NCI-H187 treated with DMSO at 0.1 percent for 48 hours (cell line): ENCODE data around the gene ADARB2.
"Not testable (repeated sequence)": the region's sequence is repeated elsewhere in the genome, so short reads cannot be mapped to it uniquely, and the experiment has no call there.

Source experiments
- DNase-seq: peaks from one replicate; lab custom pipeline; 2025; lab: John Stamatoyannopoulos, UW

The ADARB2 gene

GRCh38 chr10:1367938-1368841 is 369.1 kb downstream of the ADARB2 start:
- DNase-seq: no peak

GRCh38 chr10:1366811-1367425 is 370.4 kb downstream of the ADARB2 start:
- DNase-seq: no peak

DNA sequence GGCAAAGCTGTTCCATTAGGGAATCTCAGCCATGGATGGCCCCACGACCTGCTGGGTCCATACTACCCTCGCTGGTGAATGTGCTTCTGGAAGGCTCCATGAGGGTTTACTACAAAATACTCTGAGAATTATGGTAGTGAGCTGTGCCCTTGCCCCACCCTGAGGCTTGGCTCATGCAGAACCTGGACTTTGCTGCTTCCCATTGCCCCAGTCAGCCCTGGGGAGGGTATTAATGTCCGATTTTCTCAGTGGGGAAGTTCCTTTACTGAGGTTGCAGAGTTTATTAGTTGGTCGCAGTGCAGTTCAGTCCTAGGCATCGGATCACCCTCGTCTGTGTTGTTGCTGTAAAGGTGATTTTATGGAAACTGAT is 371.0 kb downstream of the ADARB2 start:
- DNase-seq: no peak

DNA sequence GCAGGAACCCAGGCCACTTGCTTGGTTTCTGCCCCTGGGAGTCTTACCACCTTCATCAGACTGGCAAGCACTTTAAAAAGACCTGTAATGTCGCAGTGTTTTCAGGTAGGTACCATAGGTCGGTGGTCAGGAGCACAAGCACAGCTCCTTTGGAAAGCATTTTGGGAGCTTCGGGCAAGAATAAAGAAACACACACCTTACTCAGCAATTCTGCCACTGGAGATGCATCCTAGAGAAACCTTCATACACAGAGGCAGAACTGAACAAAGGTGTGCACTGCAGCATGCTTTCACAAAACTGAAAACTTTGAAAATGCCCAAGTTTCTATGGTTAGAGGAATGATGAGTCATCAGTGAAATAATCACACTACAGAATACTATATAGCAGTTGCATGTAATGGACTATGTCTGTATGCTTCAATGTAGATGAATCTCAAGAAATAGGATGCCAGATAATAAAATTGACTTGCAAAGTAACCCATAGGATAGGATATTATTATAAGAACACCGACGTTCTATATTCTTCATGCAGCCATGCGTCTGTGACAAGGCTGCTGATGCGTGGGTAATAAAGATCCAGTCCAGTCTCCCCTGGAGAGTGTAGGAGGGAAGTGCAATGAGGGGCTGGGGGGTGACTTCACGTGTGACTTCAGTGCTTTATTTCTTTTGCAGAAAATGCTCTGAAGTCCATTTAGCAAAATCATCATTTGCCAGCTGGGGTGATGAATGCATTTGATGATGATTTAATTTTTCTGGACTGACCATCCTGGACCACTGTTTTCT is 371.6 kb downstream of the ADARB2 start:
- DNase-seq: no peak

GRCh38 chr10:1364151-1364910 is 373.0 kb downstream of the ADARB2 start:
- DNase-seq: no peak

GRCh38 chr10:1363446-1364121 is 373.7 kb downstream of the ADARB2 start:
- no peak for DNase-seq

DNA sequence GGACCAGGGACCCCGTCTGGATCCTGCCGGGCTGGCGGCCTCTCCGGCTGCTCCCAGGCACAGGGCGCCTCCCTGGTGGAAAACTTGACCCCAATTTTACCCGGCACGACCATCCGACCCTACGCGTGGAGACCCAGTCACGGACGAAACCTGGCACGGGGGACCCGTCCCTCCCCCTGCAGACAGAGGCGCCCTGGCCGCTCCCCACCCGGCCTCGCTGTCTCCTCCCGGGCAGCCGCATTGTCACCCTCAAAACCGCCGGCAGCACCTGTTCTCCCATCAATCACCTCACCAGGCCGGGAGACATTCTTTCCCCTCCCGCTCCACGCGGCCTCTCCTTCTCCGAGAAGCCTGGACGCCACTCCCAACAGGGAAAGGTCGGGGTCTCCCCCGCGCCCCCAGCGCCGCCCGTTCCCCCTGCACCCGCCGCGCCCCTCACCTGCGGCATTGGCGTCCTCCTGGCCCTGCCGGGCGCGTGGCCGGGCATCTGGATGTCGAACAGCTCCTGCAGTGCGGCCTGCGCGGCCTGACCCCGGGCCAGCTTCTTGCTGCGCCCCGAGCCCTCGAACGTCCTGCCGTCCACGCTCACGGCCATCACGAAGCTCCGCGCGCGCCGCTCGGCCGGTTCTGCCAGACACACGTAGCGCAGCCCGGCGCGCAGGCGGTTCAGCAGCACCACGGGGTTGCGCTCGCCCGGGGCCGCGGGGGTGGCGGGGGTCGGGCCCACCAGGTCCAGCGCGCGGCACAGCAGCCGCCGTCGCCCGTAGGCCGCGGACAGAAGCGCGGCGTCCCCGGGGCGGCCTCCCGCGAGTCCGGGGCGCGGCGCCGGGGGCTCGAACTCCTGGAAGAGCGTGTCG is 374.5 kb downstream of the ADARB2 start:
- no peak for DNase-seq

DNA sequence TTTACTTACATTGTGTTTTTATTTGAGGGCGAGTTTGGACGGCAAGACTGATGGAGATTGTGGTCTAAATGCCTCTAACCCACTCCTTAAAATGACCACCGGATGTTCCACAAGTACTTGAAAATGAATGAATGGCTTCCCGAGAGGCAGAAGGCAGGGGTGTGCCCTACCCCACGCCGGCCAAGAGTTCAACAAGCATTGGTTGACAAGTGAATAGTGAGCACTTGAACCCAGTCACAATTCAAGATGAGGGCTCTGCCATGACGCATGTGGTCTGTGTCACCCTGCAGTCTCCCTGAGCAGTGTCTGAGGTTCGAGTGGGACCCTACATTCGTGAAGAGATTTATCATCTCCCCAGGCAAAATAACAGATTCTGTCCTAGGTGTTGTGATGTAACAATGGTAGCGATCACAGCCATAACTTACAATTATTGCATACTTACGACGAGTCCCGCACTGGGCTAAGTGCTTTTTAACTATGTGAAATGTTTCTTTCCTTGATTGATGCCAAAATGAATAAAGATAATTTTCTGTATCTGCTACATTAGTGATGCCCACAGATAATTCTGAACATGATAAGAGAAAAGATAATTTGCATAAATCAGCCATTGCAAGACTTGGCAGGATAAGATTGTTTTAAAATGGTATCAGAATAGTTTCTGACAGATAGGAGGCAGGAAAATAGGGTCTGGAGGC is 375.8 kb downstream of the ADARB2 start:
- no peak for DNase-seq

GRCh38 chr10:1360558-1361164 is 376.7 kb downstream of the ADARB2 start:
- no peak for DNase-seq

- DNase-seq: no peak
These were observed 377.2 kb downstream of the ADARB2 start for GRCh38 chr10:1360011-1360557.

- DNase-seq: no peak
These were observed 377.7 kb downstream of the ADARB2 start for GRCh38 chr10:1359626-1359955.

GRCh38 chr10:1358860-1359625 is 378.3 kb downstream of the ADARB2 start:
- DNase-seq: no peak

GRCh38 chr10:1358147-1358546 is 379.2 kb downstream of the ADARB2 start:
- no peak for DNase-seq

DNA sequence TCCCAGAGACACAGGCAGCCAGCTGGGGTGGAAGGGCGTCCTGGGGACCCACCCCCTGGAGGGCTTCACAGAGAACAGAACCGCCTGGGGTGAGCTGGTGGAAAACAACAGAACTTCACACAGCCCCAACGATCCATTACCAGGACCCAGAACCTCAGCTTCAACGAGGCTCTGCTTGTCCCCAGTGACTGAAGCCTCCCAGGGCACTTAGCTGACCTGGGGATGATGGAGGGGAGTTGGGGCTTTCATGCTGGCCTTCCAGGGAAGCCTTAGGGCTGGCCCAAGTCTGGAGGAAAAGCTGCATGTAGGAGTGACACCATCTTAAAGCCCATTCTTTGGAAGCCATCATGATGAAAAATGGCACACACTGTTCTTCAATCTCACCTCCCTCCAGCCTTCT is 381.0 kb downstream of the ADARB2 start:
- DNase-seq: no peak

DNA sequence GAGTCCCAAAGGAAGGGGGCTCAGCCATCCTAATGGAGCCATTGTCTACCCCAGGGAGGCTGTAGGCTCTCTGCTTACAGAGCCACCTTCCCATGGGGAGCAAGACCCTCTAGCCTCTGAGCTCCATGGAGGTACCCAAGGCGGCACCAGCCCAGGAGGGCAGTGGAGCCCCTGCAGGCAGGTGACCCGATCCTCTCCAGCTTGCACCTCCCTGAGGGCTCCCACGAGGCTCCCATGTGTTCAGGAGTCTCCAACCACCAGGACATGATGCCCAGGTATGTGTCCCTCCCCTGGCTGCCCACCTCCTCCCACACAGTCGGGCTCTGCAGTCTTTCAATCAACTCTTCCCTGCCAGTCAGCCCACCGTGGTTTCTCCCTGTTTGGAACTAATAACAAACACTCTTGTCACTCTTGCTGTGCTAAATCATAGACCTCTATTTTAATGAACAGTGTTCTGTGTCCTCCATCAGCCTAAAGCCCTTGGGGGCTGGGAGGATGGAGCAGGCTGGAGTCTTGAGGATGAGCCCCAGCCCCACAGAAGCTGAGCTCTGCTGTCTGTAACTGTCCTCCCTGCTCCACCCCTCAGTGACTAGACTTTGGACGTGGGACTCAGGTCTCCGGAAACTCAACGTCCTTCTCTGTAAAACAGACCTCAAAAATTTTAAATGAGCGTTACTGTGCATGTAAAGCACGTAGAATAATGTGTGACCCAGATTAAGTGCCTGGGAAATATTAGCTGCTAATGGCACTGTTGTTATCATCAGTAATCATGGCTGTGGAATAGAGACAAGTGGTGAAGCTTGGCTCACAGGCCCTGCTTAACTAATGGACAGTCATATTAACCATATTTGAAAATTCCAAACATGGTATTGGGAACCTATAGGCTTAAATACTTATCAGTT is 382.3 kb downstream of the ADARB2 start:
- DNase-seq: no peak

DNA sequence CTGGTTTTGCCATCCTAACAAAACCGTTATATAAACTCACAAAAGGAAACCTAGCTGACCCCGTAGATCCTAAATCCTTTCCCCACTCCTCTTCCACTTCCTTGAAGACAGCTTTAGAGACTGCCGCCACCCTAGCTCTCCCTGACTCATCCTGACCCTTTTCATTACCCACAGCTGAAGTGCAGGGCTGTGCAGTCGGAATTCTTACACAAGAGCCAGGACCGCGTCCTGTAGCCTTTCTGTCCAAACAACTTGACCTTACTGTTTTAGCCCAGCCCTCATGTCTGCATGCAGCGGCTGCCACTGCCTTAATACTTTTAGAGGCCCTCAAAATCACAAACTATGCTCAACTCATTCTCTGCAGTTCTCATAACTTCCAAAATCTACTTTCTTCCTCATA is 385.0 kb downstream of the ADARB2 start:
- DNase-seq: not testable (repeated sequence)

- DNase-seq: no peak
These were observed 388.6 kb downstream of the ADARB2 start for GRCh38 chr10:1348773-1349050.
